AML-193 (cell line): ENCODE data around the gene PRPF38A.

Source experiments
- DNase-seq, 2 experiments: peaks; one replicate each; lab custom pipeline; 2025; lab: John Stamatoyannopoulos, UW

Gene PRPF38A

GRCh38 chr1:52400131-52400530 lies 4.3 kb upstream of the PRPF38A start:
- no peak for DNase-seq

GRCh38 chr1:52402860-52403240 lies 1.6 kb upstream of the PRPF38A start:
- no peak for DNase-seq

- peak; percentile 77 to 83 for DNase-seq
Measured at GRCh38 chr1:52403566-52404115, 761 bp upstream of the PRPF38A start.

GRCh38 chr1:52404975-52405338 lies 555 bp downstream of the PRPF38A start:
- no peak for DNase-seq

GRCh38 chr1:52413410-52413989 lies 9.1 kb downstream of the PRPF38A start:
- no peak for DNase-seq

GRCh38 chr1:52414942-52415341 lies 10.5 kb downstream of the PRPF38A start:
- no peak for DNase-seq

GRCh38 chr1:52416811-52417210 lies 12.4 kb downstream of the PRPF38A start:
- no peak for DNase-seq

- no peak for DNase-seq
Measured at GRCh38 chr1:52420713-52421112, 16.3 kb downstream of the PRPF38A start.

GRCh38 chr1:52423055-52423454 lies 18.7 kb downstream of the PRPF38A start:
- no peak for DNase-seq

- no peak for DNase-seq
Measured at GRCh38 chr1:52423771-52424170, 19.4 kb downstream of the PRPF38A start.

- DNase-seq = peak; percentile 49 to 52
Measured at GRCh38 chr1:52424231-52424636, 19.8 kb downstream of the PRPF38A start.

GRCh38 chr1:52424813-52425212 lies 20.4 kb downstream of the PRPF38A start:
- DNase-seq = peak; percentile 7 to 24

GRCh38 chr1:52426371-52426770 lies 22.0 kb downstream of the PRPF38A start:
- no peak for DNase-seq

- no peak for DNase-seq
Measured at GRCh38 chr1:52427152-52427551, 22.8 kb downstream of the PRPF38A start.

GRCh38 chr1:52432807-52433206 lies 28.4 kb downstream of the PRPF38A start:
- DNase-seq = no peak

GRCh38 chr1:52435211-52435610 lies 30.8 kb downstream of the PRPF38A start:
- no peak for DNase-seq

- DNase-seq = no peak
Measured at GRCh38 chr1:52435650-52436049, 31.2 kb downstream of the PRPF38A start.

- no peak for DNase-seq
Measured at GRCh38 chr1:52436817-52437216, 32.4 kb downstream of the PRPF38A start.

GRCh38 chr1:52439976-52440375 lies 35.6 kb downstream of the PRPF38A start:
- no peak for DNase-seq

GRCh38 chr1:52444463-52444862 lies 40.1 kb downstream of the PRPF38A start:
- DNase-seq = no peak

- no peak for DNase-seq
Measured at GRCh38 chr1:52454127-52454526, 49.7 kb downstream of the PRPF38A start.

- no peak for DNase-seq
Measured at GRCh38 chr1:52454779-52455178, 50.4 kb downstream of the PRPF38A start.

GRCh38 chr1:52455686-52456085 lies 51.3 kb downstream of the PRPF38A start:
- DNase-seq = no peak

- no peak for DNase-seq
Measured at GRCh38 chr1:52460694-52461093, 56.3 kb downstream of the PRPF38A start.
